Stimulated activated CD4-positive, alpha-beta T cell treated with anti-CD3 and anti-CD28 coated beads, TNF-alpha, amount 100 ng/mL, for 24 hours (primary cell): ENCODE measurements around the gene E2F8.
"Not testable (repeated sequence)": the region's sequence is repeated elsewhere in the genome, so short reads cannot be mapped to it uniquely, and the experiment has no call there.

ENCODE experiments used
- DNase-seq, 3 experiments: peaks; one replicate each; pipeline ENCODE4 v3.0.0-alpha.2; 2020; ENCODE audit warnings: low read depth in 3 of 3

The E2F8 gene, protein sequence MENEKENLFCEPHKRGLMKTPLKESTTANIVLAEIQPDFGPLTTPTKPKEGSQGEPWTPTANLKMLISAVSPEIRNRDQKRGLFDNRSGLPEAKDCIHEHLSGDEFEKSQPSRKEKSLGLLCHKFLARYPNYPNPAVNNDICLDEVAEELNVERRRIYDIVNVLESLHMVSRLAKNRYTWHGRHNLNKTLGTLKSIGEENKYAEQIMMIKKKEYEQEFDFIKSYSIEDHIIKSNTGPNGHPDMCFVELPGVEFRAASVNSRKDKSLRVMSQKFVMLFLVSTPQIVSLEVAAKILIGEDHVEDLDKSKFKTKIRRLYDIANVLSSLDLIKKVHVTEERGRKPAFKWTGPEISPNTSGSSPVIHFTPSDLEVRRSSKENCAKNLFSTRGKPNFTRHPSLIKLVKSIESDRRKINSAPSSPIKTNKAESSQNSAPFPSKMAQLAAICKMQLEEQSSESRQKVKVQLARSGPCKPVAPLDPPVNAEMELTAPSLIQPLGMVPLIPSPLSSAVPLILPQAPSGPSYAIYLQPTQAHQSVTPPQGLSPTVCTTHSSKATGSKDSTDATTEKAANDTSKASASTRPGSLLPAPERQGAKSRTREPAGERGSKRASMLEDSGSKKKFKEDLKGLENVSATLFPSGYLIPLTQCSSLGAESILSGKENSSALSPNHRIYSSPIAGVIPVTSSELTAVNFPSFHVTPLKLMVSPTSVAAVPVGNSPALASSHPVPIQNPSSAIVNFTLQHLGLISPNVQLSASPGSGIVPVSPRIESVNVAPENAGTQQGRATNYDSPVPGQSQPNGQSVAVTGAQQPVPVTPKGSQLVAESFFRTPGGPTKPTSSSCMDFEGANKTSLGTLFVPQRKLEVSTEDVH

GRCh38 chr11:19240420-19241259, at the start of gene E2F8:
E2F8 (minus strand) TSS chr11:19240945; CDS start chr11:19240121, 824 bp downstream.
- DNase-seq, result peak; percentile 65 to 92 (median 69)

- no peak for DNase-seq
Observed at GRCh38 chr11:19290356-19290755, 49.6 kb upstream of the E2F8 start.

GRCh38 chr11:19288256-19288655, 47.5 kb upstream of the E2F8 start:
- no peak for DNase-seq

GRCh38 chr11:19286411-19286810, 45.7 kb upstream of the E2F8 start:
- DNase-seq, result no peak

DNA sequence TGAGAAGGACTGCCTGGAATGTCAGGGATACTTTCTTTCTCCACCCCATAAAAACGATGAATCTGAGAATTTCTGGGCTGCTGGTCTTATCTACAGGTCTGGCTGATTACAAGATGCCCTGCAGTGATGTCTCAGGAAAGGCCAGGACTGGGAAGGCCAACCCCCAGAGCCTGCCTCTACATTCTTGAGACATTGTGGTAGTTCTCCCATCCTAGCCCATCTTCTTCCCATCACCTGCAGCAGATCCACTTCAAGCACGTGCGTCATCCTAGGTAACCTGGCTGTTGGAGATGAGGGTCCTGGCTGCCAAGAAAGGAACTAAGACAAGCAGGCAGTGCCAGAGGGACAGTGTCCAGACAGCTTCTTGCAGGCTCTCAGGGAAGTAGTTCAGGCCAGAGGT, 44.1 kb upstream of the E2F8 start:
- no peak for DNase-seq

- DNase-seq, result no peak
Observed at GRCh38 chr11:19283991-19284390, 43.2 kb upstream of the E2F8 start.

DNA sequence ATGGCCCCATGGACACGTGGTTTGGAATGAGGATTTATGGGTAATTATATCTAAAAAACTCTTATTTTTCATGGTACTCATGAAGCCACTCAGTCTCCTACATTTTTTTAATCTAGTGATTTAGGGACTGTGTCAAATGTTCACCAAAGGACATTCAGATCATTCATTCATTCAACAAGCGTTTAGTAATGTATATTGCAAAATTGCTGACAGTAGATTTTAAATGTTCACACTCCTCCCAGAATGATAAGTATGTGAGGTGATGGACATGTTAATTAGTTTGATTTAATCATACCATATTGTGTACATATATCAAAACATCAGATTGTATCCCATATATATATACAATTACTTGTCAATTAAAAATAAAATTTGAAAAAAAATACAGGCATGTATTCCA, 40.8 kb upstream of the E2F8 start:
- no peak for DNase-seq

DNA sequence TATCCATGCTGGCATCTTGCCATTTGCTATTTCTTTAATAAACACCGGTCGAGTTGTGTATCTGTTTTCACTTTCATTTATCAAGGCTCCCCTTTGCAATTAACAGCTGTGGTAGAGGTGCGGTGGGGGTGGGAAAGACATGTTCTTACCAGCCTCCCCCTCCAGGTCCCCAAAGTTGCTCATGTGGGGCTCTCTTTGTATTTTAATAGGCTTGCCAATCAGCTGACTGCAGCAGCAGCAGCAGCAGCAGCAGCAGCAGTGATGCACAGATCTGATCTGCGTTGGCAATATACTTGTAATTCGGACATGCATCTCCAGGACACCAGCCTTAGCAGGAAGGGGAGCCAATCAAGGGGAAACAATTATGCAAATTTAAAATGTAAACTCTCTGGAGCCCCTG, 40.3 kb upstream of the E2F8 start:
- DNase-seq, result no peak

GRCh38 chr11:19279451-19279850, 38.7 kb upstream of the E2F8 start:
- DNase-seq, result no peak

DNA sequence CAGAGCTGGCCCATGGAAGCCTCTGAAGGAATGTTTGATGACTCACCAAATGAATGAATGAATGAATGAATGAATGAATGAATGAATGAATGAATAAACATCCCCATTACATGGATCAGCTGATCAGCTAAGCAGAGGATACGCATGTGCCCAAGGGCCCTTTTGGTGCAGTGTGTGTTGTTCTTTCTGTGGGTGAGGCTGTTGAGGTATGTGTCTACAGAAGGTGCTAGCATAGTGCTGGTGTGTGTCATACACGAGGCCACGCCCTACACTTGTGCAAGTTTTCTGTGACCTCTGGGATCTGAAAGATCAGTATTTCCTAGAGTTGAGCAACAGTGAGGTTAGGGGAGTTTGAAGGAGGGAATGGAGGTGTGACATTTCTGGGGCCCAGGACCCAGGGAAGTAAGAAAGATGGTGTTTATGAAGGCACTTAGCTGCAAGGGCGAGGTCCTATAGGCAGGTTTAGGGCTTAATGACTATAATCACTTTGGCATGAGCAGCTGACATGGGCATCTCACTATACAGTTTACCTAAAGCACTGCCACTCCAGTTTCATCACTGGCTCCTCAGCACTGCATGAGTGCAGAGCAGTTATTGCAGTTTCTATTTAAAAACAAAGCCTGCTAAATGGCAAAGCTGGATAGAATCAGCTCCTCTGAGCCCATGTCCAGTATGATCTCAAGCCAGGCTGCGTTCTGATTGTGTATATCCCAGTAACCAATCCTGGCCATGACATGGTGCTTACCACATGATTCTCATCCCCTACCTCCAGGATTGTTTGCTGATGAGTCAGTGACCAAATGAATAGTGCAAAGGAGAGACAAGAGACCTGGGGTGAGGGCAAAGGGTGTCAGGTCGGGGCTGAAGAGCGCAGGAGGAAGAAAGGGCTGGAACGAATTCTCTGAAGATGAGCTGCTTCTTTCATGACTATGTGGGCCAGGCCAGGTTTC, 36.4 kb upstream of the E2F8 start:
- DNase-seq, result no peak

DNA sequence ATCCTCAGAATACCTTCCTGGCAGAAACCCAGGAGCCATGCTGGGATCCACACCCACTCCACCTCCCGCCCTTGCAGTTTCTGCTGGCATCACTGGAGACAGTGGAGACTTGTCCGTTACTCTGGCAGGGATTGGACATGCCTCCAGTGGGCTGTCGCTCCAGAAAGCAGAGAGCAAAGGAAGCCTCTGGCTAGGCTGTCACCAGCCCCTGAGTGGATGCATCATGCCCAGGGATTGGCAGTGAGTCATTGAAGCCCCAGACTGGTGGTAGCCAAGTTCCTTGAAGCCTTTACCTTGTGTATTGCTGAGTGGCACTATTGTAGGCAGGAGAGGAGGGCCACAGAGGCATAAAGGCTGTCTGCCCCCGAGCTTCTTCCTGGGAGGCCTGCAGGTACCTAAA, 34.8 kb upstream of the E2F8 start:
- DNase-seq, result no peak

DNA sequence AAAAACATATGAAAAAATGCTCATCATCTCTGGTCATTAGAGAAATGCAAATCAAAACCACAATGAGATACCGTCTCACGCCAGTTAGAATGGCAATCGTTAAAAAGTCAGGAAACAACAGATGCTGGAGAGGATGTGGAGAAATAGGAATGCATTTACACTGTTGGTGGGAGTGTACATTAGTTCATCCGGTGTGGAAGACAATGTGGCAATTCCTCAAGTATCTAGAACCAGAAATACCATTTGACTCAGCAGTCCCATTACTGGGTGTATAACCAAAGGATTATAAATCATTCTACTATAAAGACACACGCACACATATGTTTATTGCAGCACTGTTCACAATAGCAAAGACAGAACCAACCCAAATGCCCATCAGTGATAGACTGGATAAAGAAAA, 32.5 kb upstream of the E2F8 start:
- DNase-seq, result not testable (repeated sequence)

DNA sequence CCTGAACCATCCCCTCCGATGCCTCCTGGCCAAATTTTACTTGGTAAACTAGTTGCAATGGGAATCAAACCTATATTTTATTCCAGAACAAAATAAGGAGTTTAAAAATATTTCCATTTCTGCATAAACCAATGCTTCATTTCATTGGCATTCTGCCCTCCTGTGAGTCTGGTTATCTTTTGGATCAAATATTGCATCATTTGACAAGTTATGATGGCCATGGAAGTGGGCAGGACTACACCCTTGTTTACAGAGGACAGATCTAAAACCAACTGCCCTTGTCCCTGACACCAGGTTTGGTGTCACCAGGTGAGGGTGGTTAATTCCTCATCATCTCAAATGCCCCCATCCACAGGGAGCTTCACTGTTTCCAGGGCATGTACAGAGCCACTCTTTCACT, 28.2 kb upstream of the E2F8 start:
- DNase-seq, result no peak

- DNase-seq, result no peak
Observed at GRCh38 chr11:19267567-19267966, 26.8 kb upstream of the E2F8 start.

DNA sequence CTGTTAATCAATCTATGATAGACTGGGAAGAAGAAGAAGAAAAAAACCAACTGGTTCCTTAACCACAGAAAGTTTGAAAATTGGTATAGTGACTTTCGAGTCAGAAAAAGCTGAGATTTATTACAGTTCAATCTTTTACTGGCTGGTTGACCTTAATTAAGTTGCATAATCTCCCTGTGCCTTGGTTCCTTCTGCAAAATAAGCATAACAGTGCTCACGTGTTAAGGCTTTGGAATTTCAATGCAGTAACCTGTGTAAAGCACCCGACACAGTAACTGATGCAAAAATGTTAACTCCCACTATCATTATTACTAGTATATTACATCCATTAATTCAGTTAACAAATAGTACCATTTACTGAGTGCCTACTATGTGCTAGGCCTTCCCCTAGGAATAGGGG, 22.6 kb upstream of the E2F8 start:
- no peak for DNase-seq

DNA sequence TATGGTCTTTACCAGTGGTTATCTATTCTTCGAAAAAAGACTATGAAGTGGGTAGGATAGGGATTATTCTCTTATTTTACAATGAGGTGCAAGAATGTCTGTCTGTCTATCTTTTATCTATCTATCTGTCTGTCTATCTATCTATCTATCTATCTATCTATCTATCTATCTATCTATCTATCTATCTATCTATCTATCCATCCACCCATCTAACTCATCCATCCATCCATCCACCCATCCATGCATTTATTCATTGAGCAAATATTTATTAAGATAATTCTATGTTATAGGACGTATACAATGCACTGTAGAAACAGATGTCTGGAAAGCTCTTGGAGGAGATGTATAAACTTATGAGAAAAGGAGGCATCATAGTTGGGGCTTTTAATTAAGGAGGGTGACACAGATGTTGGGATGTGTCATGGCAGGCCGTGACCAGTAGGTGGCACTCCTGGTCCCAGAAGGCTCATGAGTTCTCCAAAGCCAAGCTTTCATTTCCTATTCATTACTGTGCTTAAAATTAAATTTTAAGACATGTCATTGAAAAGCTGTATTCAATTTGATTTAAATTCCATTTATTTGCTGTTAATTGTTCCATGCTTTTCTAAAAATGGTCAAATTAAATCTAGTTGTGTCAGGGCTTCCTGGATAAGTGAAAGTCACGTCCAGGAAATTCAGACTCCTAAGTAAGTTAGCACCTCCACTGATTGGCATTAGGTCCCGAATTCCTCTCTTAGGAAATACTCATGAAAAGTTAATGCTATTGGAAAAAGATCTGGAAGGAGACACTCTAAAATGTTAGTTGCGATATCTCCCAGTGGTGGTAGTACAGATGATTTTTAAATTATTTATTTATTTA, 19.0 kb upstream of the E2F8 start:
- peak; percentile 18 to 69 (median 34) for DNase-seq

GRCh38 chr11:19258641-19259230, 18.0 kb upstream of the E2F8 start:
- no peak for DNase-seq

- DNase-seq, result not testable (repeated sequence)
Observed at GRCh38 chr11:19254441-19254840, 13.7 kb upstream of the E2F8 start.

DNA sequence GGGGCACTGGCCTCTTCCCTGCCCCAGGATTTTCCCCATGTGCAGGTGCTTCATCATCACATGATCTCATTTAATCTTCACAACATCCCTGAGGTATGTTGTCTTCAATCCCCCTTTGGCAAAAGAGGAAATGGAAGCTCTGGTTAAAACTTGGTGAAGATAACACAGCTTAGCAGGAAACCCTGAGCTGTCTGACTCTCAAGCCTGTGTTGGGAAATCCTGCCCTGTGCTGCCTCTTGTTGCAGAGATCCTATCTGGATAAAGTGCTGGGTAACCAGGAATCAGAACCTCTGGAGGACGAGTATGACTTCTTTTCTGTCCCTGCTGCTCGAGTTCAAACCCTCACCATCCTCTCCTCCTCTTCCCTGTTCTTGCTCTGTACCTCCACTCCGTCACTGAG, 13.1 kb upstream of the E2F8 start:
- DNase-seq, result no peak
